Fibroblast of the aortic adventitia (primary cell): Measurements from ENCODE around the gene RPL6. TPM values are rescaled to one million over a fixed set of nuclear protein-coding genes. Genes with fewer than 3 reads are reported as not detected.
"Not testable (repeated sequence)": the region's sequence is repeated elsewhere in the genome, so short reads cannot be mapped to it uniquely, and the experiment has no call there.

ENCODE experiments used
- DNase-seq: peaks from one replicate; pipeline ENCODE4 v3.0.0-alpha.2; 2010; ENCODE audit warnings: low read depth
- H3K4me3 ChIP-seq: 2 replicates; pipeline ENCODE4 v1.5.1; 2011; ENCODE audit warnings: low read depth, mild to moderate bottlenecking, control low read depth, low read length, moderate library complexity
- total RNA-seq: library from RNA; depleted of rRNA; stranded (reverse); fragments of >200 nt; gene quantifications from 2 replicates; pipeline ENCODE4 v1.2.3, GENCODE V29; 2012; ENCODE audit warnings: low replicate concordance
- TF ChIP-seq, protein P1 (sequence below): IDR thresholded peaks from 2 replicates; pipeline ENCODE4 v1.5.1; 2011; ENCODE audit warnings: mild to moderate bottlenecking, low read length, control low read depth, inconsistent platforms; ENCODE audit not compliant: insufficient read depth

The RPL6 gene
- total RNA-seq, 1 donor = 1,914 TPM

DNA sequence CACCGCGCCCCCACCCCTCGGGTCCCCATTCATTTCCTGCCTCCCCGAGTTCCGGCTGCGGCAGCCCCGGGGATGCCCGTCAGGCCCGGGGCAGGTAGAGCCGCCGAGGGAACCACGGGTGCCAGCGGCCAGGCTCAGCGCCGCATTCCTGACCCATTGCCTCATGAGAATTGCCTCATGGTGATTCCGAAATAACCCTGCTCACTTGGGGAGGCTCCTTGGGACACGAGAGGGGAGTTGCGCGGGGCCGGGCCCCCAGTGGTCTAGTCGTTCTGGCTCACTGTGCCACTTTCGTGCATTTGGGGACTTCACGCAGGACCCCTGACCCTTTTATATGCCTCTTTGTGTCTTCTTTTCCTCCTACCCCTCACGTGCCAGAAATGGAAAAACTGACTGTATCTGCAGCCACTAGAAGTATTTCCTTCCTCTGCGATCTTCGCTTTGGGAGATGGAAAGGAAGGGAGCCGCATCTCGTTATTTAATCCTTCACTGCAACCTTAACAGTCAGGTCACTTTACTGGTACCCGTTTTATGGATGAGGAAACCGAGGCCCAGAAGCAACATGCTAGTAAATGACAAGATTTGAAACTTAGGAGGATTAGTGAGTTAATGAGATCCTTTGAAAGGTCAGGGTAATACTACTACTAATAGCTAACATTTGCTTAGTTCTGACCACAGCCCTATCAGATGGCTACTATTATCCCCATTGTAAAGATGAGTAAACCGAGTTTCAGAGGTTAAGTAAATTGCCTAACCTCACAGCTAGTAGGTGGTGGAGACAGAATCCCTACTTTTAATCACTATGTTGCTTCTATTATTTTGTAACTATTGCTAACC lies 10.1 kb upstream of the RPL6 start:
- peak overlapping the region; percentile 88 for H3K4me3 ChIP-seq
- DNase-seq = peak; percentile 85
- TF ChIP-seq, protein P1, sequence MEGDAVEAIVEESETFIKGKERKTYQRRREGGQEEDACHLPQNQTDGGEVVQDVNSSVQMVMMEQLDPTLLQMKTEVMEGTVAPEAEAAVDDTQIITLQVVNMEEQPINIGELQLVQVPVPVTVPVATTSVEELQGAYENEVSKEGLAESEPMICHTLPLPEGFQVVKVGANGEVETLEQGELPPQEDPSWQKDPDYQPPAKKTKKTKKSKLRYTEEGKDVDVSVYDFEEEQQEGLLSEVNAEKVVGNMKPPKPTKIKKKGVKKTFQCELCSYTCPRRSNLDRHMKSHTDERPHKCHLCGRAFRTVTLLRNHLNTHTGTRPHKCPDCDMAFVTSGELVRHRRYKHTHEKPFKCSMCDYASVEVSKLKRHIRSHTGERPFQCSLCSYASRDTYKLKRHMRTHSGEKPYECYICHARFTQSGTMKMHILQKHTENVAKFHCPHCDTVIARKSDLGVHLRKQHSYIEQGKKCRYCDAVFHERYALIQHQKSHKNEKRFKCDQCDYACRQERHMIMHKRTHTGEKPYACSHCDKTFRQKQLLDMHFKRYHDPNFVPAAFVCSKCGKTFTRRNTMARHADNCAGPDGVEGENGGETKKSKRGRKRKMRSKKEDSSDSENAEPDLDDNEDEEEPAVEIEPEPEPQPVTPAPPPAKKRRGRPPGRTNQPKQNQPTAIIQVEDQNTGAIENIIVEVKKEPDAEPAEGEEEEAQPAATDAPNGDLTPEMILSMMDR = no peak

DNA sequence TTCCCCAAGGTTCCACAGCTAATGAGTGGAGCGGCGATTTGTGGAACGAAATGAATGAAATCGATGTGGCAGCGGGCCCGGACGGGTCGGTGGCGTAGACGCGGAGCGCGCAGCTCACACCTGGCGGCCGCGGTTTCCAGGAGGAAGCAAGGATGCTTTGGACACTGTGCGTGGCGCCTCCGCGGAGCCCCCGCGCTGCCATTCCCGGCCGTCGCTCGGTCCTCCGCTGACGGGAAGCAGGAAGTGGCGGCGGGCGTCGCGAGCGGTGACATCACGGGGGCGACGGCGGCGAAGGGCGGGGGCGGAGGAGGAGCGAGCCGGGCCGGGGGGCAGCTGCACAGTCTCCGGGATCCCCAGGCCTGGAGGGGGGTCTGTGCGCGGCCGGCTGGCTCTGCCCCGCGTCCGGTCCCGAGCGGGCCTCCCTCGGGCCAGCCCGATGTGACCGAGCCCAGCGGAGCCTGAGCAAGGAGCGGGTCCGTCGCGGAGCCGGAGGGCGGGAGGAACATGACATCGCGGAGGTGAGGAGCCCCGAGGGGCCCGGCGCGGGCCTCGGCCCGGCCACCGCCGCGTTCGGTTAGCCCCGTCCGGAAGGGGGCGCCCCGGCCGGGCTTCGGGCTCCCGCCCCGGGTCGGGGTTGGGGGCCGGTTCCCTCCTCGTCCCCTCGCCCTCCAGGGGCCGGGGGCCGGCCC lies 9.3 kb upstream of the RPL6 start, which contains the start of gene PTPN11:
PTPN11 (plus strand) TSS at position 340 of the 689 bp plus-strand sequence; CDS start at position 505, 165 bp downstream.
- TF ChIP-seq, protein P1 = peak; percentile 18
- peak; percentile 65 for DNase-seq
- H3K4me3 ChIP-seq = peak within 1 kb of the TSS; percentile 88

DNA sequence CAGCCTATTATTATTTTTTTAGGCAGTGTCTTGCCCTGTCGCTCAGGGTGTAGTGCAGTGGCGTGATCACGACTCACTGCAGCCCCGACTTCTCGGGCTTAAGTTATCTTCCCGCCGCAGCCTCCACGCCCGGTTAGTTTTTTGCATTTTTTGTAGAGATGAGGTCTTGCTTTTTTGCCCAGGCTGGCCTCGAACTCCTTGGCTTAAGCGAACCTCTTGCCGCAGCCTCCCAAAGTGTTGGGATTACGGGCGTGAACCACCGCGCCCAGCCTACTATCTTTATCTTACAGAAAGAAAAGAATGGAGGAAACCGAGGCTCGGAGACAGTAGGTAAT lies 8.8 kb upstream of the RPL6 start:
- TF ChIP-seq, protein P1 = no peak
- no peak for DNase-seq
- H3K4me3 ChIP-seq = peak overlapping the region; percentile 88

DNA sequence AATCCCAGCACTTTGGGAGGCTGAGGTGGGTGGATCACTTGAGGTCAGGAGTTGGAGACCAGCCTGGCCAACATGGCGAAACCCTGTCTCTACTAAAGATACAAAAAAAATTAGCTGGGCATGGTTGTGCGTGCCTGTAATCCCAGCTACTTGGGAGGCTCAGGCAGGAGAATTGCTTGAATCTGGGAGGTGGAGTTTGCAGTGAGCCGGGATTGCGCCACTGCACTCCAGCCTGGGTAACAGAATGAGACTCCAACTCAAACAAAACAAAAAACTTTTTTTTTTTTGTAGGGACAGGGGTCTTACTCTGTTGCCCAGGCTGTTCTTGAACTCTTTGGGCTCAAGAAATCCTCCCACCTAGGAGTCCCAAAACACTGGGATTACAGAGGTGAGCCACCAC lies 6.1 kb upstream of the RPL6 start:
- H3K4me3 ChIP-seq, DNase-seq: not testable (repeated sequence)

DNA sequence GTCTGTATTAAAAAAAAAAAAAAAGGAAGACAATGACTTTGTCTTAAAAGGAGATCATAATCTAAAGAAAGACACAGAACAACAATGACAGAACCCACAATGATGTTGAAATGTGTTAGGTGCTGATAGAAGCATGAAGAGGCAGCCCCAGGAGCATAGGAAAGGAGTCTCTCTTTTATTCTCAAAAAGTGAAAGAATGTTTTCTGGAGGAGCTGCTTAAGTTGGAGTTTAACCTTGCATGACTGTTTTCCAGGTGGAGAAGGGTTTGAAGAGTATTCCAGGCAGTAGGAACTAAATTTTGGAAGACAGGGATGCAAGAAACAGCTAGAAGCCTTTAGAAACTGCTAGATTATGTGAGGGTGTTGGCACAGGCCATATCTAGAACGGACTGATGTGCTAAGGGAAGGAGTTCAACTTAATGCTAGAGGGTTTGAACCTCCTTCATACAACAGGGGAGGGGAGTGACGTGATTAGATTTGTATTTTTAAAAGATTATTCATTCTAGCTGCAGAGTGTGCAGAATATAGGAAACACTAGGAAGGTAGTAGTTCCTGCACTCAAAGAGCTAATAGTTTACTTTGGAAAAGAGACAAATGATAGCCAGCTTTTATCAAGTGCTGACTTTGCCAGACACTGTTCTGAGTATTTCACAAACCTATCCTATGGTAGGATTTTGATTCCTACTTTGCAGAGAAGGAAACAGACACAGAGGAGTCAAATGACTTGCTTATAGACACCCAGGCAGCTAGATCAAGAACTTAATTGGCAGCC lies 4.6 kb upstream of the RPL6 start:
- DNase-seq = no peak
- TF ChIP-seq, protein P1 = no peak
- H3K4me3 ChIP-seq = no peak overlapping the region

DNA sequence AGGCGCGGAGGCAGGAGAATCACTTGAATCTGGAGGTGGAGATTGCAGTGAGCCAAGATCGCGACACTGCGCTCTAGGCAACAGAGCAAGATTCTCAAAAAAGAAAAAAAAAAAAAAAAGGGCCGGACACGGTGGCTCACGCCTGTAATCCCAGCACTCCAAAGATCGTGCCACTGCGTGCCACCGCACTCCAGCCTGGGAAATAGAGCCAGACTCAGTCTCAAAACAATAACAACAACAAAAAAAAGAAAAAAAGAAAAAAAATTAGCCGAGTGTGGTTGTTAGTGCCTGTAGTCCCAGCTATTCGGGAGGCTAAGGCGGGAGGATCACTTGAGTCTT lies 470 bp upstream of the RPL6 start:
- TF ChIP-seq, protein P1 = no peak
- no peak for DNase-seq
- H3K4me3 ChIP-seq = no peak overlapping the region

DNA sequence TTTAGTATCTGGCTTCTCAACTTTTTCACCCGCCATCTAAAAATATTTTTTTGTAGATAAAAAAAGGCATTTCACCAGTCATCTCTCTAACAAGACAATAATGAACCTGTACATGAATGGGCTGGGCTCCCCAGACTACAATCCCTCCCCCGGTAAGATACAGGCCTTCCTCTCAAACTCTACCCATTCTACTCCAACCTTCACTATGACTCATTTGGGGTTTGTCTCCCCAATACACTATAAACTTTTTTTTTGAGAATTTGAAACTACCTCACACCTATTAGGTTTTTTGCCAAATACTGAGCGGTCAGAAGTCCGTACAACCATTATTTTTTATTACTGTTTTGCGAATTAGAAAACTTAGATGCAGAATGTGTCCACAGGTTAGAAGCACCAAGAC lies 784 bp downstream of the RPL6 start:
- no peak for DNase-seq
- TF ChIP-seq, protein P1 = no peak
- H3K4me3 ChIP-seq = peak overlapping the region; percentile 89

DNA sequence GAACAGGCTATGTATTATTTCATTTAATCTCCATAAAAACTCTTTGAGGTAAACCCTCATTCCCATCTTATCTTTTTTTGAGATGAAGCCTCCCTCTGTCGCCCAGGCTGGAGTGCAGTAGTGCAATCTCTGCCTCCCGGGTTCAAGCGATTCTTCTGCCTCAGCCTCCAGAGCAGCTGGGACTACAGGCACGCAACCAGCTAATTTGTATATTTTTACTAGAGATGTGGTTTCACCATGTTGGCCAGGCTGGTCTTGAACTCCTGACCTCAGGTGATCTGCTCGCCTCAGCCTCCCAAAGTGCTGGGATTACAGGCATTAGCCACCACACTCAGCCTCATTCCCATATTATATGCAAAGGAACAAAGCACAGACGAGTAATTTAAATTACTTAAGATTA lies 1.7 kb downstream of the RPL6 start:
- peak overlapping the region; percentile 62 for H3K4me3 ChIP-seq
- DNase-seq = not testable (repeated sequence)
